HG03439 (cell line): ENCODE measurements around the gene CD300LF.

Experiments used
- ATAC-seq: cut with Tn5 transposase; IDR thresholded peaks from one replicate; pipeline ENCODE4 v1.9.1; 2021; ENCODE audit warnings: mild to moderate bottlenecking, moderate library complexity; ENCODE audit not compliant: unreplicated experiment

CD300LF gene

GRCh38 chr17:74691151-74691550 is 21.6 kb downstream of the CD300LF start:
- no peak for ATAC-seq

DNA sequence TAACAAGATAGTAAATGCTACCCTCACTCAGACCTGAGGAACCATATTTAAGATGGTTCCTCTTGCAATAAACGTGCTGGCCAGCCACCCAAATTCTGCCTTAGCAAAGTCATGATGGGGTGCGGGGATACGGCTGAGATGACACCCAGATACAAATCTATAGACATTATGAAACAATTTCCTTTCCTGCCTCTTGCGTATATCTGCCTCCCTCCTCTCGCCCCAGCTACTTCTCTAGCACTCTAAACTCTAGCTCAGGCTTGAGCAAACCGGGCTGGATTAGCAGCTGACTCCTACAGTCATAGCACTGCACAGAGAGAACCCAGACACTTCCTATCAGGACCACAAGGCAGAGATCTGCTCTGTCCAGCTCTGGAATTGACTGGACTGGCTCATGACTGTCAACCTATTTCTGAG is 22.3 kb downstream of the CD300LF start:
- no peak for ATAC-seq

DNA sequence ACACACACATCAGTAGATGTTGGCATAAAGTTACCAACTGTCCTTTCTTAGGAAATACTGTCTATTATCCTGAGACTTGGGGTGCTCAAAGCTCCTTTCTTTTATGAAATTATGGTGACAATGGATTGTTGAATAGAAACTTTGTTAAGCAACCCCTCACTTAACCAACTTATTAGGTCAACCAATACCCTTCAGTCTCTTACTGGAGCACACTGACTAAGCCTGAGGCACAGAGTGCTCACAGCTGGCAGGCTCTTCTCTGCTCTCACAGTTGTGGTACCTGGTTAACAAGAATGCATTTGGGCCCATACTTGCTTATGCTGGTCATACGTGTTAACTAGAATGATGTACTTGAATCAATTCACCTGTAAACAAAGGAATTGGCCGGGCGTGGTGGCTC is 24.8 kb downstream of the CD300LF start:
- no peak for ATAC-seq

GRCh38 chr17:74686761-74687160 is 26.0 kb downstream of the CD300LF start:
- no peak for ATAC-seq

GRCh38 chr17:74682471-74683190 is 30.1 kb downstream of the CD300LF start:
- ATAC-seq, result no peak

- ATAC-seq, result no peak
Measured at GRCh38 chr17:74682028-74682427, 30.7 kb downstream of the CD300LF start.

GRCh38 chr17:74680941-74681340 is 31.8 kb downstream of the CD300LF start:
- ATAC-seq, result no peak

- ATAC-seq, result no peak
Measured at GRCh38 chr17:74680213-74680612, 32.5 kb downstream of the CD300LF start.

- no peak for ATAC-seq
Measured at GRCh38 chr17:74679374-74679773, 33.3 kb downstream of the CD300LF start.

- ATAC-seq, result no peak
Measured at GRCh38 chr17:74678541-74678940, 34.2 kb downstream of the CD300LF start.

GRCh38 chr17:74677558-74678466 is 34.9 kb downstream of the CD300LF start:
- ATAC-seq, result no peak

DNA sequence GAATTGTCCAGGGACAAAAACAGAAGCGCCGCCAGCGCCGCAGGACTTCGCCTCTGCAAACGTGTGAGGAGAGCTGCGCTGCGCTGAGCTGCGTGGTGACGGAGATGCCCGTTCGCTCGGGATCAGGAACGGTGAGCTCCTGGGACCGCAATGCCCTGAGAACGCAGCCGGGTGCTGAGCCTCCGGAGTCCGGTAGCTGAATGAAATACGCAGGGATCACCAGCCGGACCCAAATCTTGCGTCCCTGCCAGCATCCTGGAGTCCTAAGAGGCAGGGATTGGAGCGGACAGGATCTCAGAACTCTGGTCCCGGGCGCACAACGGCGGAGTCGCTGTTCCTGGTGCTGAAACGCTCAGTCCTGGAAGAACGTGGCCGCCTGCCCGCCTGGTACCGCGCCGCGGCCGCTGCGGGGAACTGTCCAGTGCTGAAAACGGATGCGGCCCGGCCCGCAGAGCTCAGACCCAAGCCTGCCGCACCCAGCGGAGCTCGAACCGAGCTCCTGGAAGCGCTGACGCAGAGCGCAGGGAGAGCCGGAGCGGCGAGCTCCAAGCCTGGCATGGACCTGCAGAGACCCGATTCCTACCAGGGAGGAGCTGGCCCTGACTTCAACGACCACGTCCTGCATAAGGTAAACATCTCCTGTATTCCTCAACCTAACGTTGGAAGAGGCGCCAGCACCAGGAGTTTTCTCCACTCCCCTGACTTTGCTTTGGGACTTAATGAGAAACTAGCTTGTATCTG is 41.5 kb downstream of the CD300LF start:
- no peak for ATAC-seq

DNA sequence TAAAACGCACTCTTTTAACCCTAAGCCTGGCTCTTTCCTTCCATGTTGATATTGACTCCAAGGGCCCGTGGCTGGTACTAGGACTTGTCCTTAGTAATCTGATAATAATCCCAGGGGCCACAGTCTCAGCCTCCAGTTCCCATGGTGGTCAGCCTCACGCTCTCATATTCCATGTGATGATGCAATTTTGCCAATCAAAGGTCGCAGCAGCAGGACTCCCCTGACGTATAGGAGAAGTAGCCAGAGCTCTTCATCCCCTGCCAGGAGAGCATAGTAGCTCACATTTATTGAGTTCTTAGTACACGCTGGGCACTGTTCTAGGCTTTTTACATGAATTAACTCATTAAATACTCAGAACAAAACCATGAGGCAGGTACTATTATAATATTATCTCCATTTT is 42.4 kb downstream of the CD300LF start:
- ATAC-seq, result no peak

DNA sequence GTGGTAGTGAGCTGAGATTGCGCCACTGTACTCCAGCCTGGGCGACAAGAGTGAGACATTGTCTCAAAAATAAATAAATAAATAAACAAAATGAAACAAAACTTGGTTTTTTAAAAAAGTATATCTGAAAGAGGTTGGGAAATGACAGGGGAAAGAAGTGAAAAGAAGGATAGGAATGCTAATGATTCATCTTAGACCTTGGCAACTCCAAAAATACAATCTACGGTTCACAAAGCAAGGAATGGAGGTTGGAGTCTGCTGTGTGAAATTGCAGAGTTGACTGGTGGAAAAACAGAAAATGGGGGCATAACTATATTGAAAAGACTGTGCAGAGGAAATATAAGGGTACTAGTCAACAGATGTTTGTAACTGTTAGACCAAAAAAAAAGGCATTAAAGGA is 49.2 kb downstream of the CD300LF start:
- no peak for ATAC-seq

- no peak for ATAC-seq
Measured at GRCh38 chr17:74659889-74660288, 52.8 kb downstream of the CD300LF start.

- no peak for ATAC-seq
Measured at GRCh38 chr17:74658620-74659019, 54.1 kb downstream of the CD300LF start.

- no peak for ATAC-seq
Measured at GRCh38 chr17:74654742-74655141, 58.0 kb downstream of the CD300LF start.

GRCh38 chr17:74652020-74652419 is 60.7 kb downstream of the CD300LF start:
- ATAC-seq, result no peak

GRCh38 chr17:74649909-74650308 is 62.8 kb downstream of the CD300LF start:
- ATAC-seq, result no peak

DNA sequence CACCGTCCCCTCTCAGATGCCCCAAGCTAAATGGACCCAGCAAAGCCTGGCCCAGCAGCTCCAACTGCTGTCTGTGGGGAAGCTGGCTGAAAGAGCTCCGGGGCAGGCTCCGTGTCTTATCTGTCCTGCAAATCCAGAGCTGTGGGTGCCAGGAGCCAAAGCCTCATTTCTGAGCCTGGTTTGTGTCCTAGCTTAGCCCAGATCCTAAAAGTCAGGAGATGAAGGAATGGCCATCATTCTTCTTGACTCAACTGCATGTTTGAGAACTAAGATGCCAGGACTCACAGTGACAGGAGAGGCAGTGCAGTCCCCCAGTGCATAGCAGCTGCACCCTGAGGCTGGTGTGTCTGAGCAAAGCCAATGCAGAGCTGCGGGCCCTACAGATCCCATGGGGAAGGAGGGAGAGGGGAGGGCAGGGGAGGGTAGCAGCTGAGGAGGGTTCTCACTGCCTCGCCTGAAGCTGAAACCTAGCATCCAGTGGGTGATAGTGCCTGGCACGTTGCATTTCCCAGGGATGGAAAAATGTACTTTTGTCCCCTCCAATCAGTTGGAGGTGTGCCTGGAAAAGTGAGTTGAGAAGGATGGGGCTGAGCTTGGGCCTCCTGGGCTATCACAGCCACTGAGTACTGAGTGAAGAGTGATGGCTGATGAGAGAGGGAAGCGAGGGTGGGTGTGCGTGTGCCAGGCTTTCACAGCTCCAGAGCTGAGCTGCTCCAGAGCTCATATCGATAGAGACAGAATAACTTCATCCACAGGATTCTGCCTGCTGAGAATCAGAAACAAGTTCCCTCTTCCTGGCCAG is 64.7 kb downstream of the CD300LF start:
- ATAC-seq, result no peak

DNA sequence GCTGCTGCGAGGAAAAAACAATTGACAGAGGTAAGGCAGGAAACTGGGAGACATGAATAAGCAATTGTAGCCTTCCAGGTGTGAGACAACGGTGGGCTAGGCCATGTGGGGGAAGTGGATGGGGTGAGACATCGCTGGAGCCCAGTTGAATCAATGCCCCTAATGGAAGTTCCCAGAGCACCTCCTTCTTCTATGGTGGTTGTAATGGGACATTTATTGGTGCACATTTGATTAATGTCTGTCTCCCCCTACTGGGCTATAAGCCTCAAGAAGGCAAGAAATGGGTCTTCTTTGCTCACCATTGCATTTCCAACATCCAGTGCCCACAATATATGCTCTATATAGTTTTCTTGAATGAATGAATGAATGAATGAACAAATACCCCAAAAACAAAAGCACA is 66.5 kb downstream of the CD300LF start:
- no peak for ATAC-seq
